PC-9 (cell line): ENCODE data around the gene RNF43.

Experiments used
- CTCF ChIP-seq: fragments of 200-600 bp; sonication (generic); conservative IDR thresholded peaks from 2 replicates; pipeline ENCODE4 v1.6.1; 2017; ENCODE audit warnings: mixed run types, antibody characterized with exemption, mild to moderate bottlenecking, moderate library complexity
- EZH2 ChIP-seq: fragments of 200-600 bp; sonication (generic); IDR thresholded peaks from 2 replicates; pipeline ENCODE4 v1.8.0; 2017; ENCODE audit warnings: antibody characterized with exemption, low read depth

- TF ChIP-seq CTCF (no peak), EZH2 (no peak)
Observed at GRCh38 chr17:58376472-58377000, 40.8 kb downstream of the RNF43 start.
